HG03521 (cell line): ENCODE data around the gene NRIP3.
"Not testable (repeated sequence)": the region's sequence is repeated elsewhere in the genome, so short reads cannot be mapped to it uniquely, and the experiment has no call there.

Source experiments
- ATAC-seq: cut with Tn5 transposase; IDR thresholded peaks from one replicate; pipeline ENCODE4 v1.9.1; 2021; ENCODE audit warnings: mild to moderate bottlenecking, moderate library complexity; ENCODE audit not compliant: unreplicated experiment

NRIP3 gene

GRCh38 chr11:8973121-8973520 lies 30.7 kb downstream of the NRIP3 start:
- ATAC-seq: no peak

GRCh38 chr11:8971924-8972316 lies 31.9 kb downstream of the NRIP3 start:
- no peak for ATAC-seq

- ATAC-seq: no peak
Observed at GRCh38 chr11:8971196-8971923, 32.4 kb downstream of the NRIP3 start.

- ATAC-seq: no peak
Observed at GRCh38 chr11:8967184-8967583, 36.6 kb downstream of the NRIP3 start.

- peak; percentile 75 for ATAC-seq
Observed at GRCh38 chr11:8964324-8965320, 39.2 kb downstream of the NRIP3 start, which contains the start of gene TMEM9B. TSS of gene TMEM9B (minus strand) at chr11:8964442. CDS start at chr11:8964313, 129 bp downstream.

GRCh38 chr11:8963569-8964323 lies 40.1 kb downstream of the NRIP3 start:
- ATAC-seq: peak; percentile 54

GRCh38 chr11:8962841-8963240 lies 41.0 kb downstream of the NRIP3 start:
- ATAC-seq: no peak

- no peak for ATAC-seq
Observed at GRCh38 chr11:8961401-8961800, 42.4 kb downstream of the NRIP3 start.

GRCh38 chr11:8959546-8960166 lies 44.1 kb downstream of the NRIP3 start:
- no peak for ATAC-seq

GRCh38 chr11:8956860-8957259 lies 46.9 kb downstream of the NRIP3 start:
- ATAC-seq: no peak

GRCh38 chr11:8948886-8949285 lies 54.9 kb downstream of the NRIP3 start:
- ATAC-seq: no peak

GRCh38 chr11:8947230-8947943 lies 56.4 kb downstream of the NRIP3 start:
- ATAC-seq: no peak

GRCh38 chr11:8942518-8943066 lies 61.2 kb downstream of the NRIP3 start, which contains the start of gene ASCL3:
TSS of gene ASCL3 (minus strand) at chr11:8943016. CDS start at chr11:8938161, 4,855 bp downstream.
- no peak for ATAC-seq

- no peak for ATAC-seq
Observed at GRCh38 chr11:8941341-8942103, 62.3 kb downstream of the NRIP3 start.

- ATAC-seq: no peak
Observed at GRCh38 chr11:8937659-8938058, 66.1 kb downstream of the NRIP3 start.

GRCh38 chr11:8937159-8937558 lies 66.6 kb downstream of the NRIP3 start:
- ATAC-seq: no peak

- ATAC-seq: not testable (repeated sequence)
Observed at GRCh38 chr11:8935789-8936188, 68.0 kb downstream of the NRIP3 start.

GRCh38 chr11:8934742-8935488 lies 68.9 kb downstream of the NRIP3 start:
- no peak for ATAC-seq
